Uterus (tissue), 2 donors: ENCODE data around the gene RNF34.

ENCODE experiments used
- POLR2A ChIP-seq, 2 donors: fragments of 450-650 bp; IDR thresholded peaks; one replicate each; pipeline ENCODE4 v1.6.1; 2016; ENCODE audit warnings: antibody characterized with exemption in 2 of 2, mild to moderate bottlenecking in 1 of 2, moderate library complexity in 1 of 2
- TF ChIP-seq, protein P1 (sequence below), 4 experiments: fragments of 200-600 bp in 2 of 4; fragments of 450-650 bp in 2 of 4; sonication (generic) in 2 of 4; IDR thresholded peaks; one replicate each; pipeline ENCODE4 v1.5.1; 2016 to 2019; ENCODE audit warnings: antibody characterized with exemption in 4 of 4, mild to moderate bottlenecking in 2 of 4, moderate library complexity in 1 of 4

GRCh38 chr12:121398355-121398754, 1.6 kb upstream of the RNF34 start:
- TF ChIP-seq, protein P1, sequence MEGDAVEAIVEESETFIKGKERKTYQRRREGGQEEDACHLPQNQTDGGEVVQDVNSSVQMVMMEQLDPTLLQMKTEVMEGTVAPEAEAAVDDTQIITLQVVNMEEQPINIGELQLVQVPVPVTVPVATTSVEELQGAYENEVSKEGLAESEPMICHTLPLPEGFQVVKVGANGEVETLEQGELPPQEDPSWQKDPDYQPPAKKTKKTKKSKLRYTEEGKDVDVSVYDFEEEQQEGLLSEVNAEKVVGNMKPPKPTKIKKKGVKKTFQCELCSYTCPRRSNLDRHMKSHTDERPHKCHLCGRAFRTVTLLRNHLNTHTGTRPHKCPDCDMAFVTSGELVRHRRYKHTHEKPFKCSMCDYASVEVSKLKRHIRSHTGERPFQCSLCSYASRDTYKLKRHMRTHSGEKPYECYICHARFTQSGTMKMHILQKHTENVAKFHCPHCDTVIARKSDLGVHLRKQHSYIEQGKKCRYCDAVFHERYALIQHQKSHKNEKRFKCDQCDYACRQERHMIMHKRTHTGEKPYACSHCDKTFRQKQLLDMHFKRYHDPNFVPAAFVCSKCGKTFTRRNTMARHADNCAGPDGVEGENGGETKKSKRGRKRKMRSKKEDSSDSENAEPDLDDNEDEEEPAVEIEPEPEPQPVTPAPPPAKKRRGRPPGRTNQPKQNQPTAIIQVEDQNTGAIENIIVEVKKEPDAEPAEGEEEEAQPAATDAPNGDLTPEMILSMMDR (IDR thresholded peaks at IDR 0.05) = no peak
- TF ChIP-seq POLR2A (IDR thresholded peaks at IDR 0.05) = no peak
